Measurements from ENCODE around the gene MRPL28.
"Not testable (repeated sequence)": the region's sequence is repeated elsewhere in the genome, so short reads cannot be mapped to it uniquely, and the experiment has no call there.

Gene MRPL28

GRCh38 chr16:373020-373598, 2.8 kb upstream of the MRPL28 start:
- DNase-seq = no peak

GRCh38 chr16:372302-372983, 2.1 kb upstream of the MRPL28 start:
- peak; percentile 19 for DNase-seq

- peak; percentile 43 for DNase-seq
Observed at GRCh38 chr16:371515-372301, 1.4 kb upstream of the MRPL28 start.

- peak; percentile 29 for DNase-seq
Observed at GRCh38 chr16:370979-371514, 709 bp upstream of the MRPL28 start.

- peak; percentile 26 for DNase-seq
Observed at GRCh38 chr16:369866-370436, 387 bp downstream of the MRPL28 start.

- peak; percentile 14 for DNase-seq
Observed at GRCh38 chr16:369275-369865, 968 bp downstream of the MRPL28 start.

- peak; percentile 21 for DNase-seq
Observed at GRCh38 chr16:368388-369158, 1.8 kb downstream of the MRPL28 start.

- DNase-seq = no peak
Observed at GRCh38 chr16:367333-367903, 2.9 kb downstream of the MRPL28 start.

- DNase-seq = no peak
Observed at GRCh38 chr16:366476-366875, 3.9 kb downstream of the MRPL28 start.

- no peak for DNase-seq
Observed at GRCh38 chr16:364595-365491, 5.5 kb downstream of the MRPL28 start.

- DNase-seq = peak; percentile 14
Observed at GRCh38 chr16:363766-364490, 6.4 kb downstream of the MRPL28 start.

- DNase-seq = peak; percentile 24
Observed at GRCh38 chr16:363110-363765, 7.1 kb downstream of the MRPL28 start.

- DNase-seq = not testable (repeated sequence)
Observed at GRCh38 chr16:362702-362999, 7.7 kb downstream of the MRPL28 start.

GRCh38 chr16:361872-362701, 8.3 kb downstream of the MRPL28 start:
- DNase-seq = peak; percentile 70

- DNase-seq = peak; percentile 25
Observed at GRCh38 chr16:361341-361871, 8.9 kb downstream of the MRPL28 start.

- DNase-seq = no peak
Observed at GRCh38 chr16:360698-361336, 9.5 kb downstream of the MRPL28 start.

- peak; percentile 16 for DNase-seq
Observed at GRCh38 chr16:359871-360697, 10.3 kb downstream of the MRPL28 start.
